ENCODE results near the gene C11orf54.

- peak; percentile 76 for TF ChIP-seq FOS (IDR thresholded peaks at IDR 0.05; ENCODE audit: borderline replicate concordance, insufficient read depth, low read length)
- peak; percentile 16 to 32 for TF ChIP-seq CTCF (IDR thresholded peaks at IDR 0.05; ENCODE audit: extremely low read depth in 1 of 2, insufficient read depth in 1 of 2, low read depth in 1 of 2, low read length in 2 of 2)
- peak; percentile 94 for TF ChIP-seq POLR2A (IDR thresholded peaks at IDR 0.05; ENCODE audit: low read depth, low read length)
Measured at GRCh38 chr11:93784145-93784934, 42.9 kb downstream of the C11orf54 start, which contains the start of gene MED17.
